ENCODE measurements around the gene NACC2. TPM values are rescaled to one million over a fixed set of nuclear protein-coding genes. Genes with fewer than 3 reads are reported as not detected.
A peak's percentile ranks its signal among the peaks of the same experiment; 100 is the strongest.

NACC2 gene
- total RNA-seq, 4 donors from 2014 or later: 45.6 to 55.7 (median 49.8) TPM

- no peak for DNase-seq (ENCODE audit: low spot score in 2 of 2)
- no peak for TF ChIP-seq CTCF (IDR thresholded peaks at IDR 0.05)
- no peak for TF ChIP-seq POLR2A (IDR thresholded peaks at IDR 0.05)
- no peak for TF ChIP-seq EP300 (IDR thresholded peaks at IDR 0.05)
- Histone ChIP-seq H3K4me1 (peaks cover 0 to 84% (median 49%) of the 10 kb centered on the region in 4 donors), H3K36me3 (peaks cover 0 to 5% (median 0%) of the 10 kb centered on the region in 3 donors), H3K4me3 (no peak overlapping the region), H3K27me3 (no peaks in the 10 kb centered on the region), H3K9me3 (no peaks in the 10 kb centered on the region), H3K27ac (peak overlapping the region; percentile 60 to 98 (median 78))
- WGBS, 2 donors: 72 to 79% methylated on average over 20 of the region's 20 CpGs
Measured at GRCh38 chr9:136091582-136092352, 3.3 kb downstream of the NACC2 start.

GRCh38 chr9:136090768-136091581 is 4.1 kb downstream of the NACC2 start:
- DNase-seq (ENCODE audit: low spot score in 2 of 2): no peak
- Histone ChIP-seq H3K36me3 (peaks cover 0 to 5% (median 0%) of the 10 kb centered on the region in 3 donors), H3K27me3 (no peaks in the 10 kb centered on the region), H3K9me3 (no peaks in the 10 kb centered on the region), H3K27ac (peak overlapping the region; percentile 60 to 98 (median 78)), H3K4me3 (peak overlapping the region in 1 of 4 donors; percentile 0), H3K4me1 (peaks cover 0 to 84% (median 52%) of the 10 kb centered on the region in 4 donors)
- WGBS, 2 donors: 32 to 54% methylated on average over 14 to 20 of the region's 22 CpGs
- TF ChIP-seq EP300 (IDR thresholded peaks at IDR 0.05) (peak in 1 of 2 donors; percentile 39), POLR2A (IDR thresholded peaks at IDR 0.05) (peak in 1 of 2 donors; percentile 14), CTCF (IDR thresholded peaks at IDR 0.05) (no peak)

- Histone ChIP-seq H3K4me3 (peak overlapping the region in 1 of 4 donors; percentile 0), H3K4me1 (peaks cover 0 to 88% (median 52%) of the 10 kb centered on the region in 4 donors), H3K27ac (peak overlapping the region; percentile 60 to 98 (median 78)), H3K36me3 (peaks cover 0 to 5% (median 0%) of the 10 kb centered on the region in 3 donors), H3K9me3 (no peaks in the 10 kb centered on the region), H3K27me3 (no peaks in the 10 kb centered on the region)
- DNase-seq (ENCODE audit: low spot score in 2 of 2): no peak
- TF ChIP-seq CTCF (IDR thresholded peaks at IDR 0.05): no peak
- no peak for TF ChIP-seq POLR2A (IDR thresholded peaks at IDR 0.05)
- TF ChIP-seq EP300 (IDR thresholded peaks at IDR 0.05): no peak
- 42 to 60% methylated on average over 9 of the region's 9 CpGs for WGBS, 2 donors
Measured at GRCh38 chr9:136090056-136090735, 4.9 kb downstream of the NACC2 start.

- Histone ChIP-seq H3K27me3 (no peaks in the 10 kb centered on the region), H3K27ac (peak overlapping the region in 3 of 4 donors; percentile 65 to 98 (median 91)), H3K4me1 (peaks cover 0 to 92% (median 52%) of the 10 kb centered on the region in 4 donors), H3K9me3 (no peaks in the 10 kb centered on the region), H3K4me3 (no peak overlapping the region), H3K36me3 (peaks cover 0 to 5% (median 0%) of the 10 kb centered on the region in 3 donors)
- WGBS, 2 donors: 13% methylated on average over 3 of the region's 3 CpGs
- TF ChIP-seq EP300 (IDR thresholded peaks at IDR 0.05): no peak
- peak in 4 of 5 experiments; percentile 11 to 36 (median 30) for TF ChIP-seq CTCF (IDR thresholded peaks at IDR 0.05)
- TF ChIP-seq POLR2A (IDR thresholded peaks at IDR 0.05): no peak
- DNase-seq (ENCODE audit: low spot score in 2 of 2): no peak
Measured at GRCh38 chr9:136089697-136090045, 5.4 kb downstream of the NACC2 start.
